GM10248 (cell line): Measurements from ENCODE around the gene CHAF1B.

ENCODE experiments used
- CTCF ChIA-PET: fragments of 300-600 bp; sonication (Branson Sonifier 250); formaldehyde crosslinking; extraction: SDS; loops from one replicate; lab custom pipeline; 2021; ENCODE audit warnings: antibody characterized with exemption; lab: Yijun Ruan, JAX
- POLR2A ChIA-PET: fragments of 350-650 bp; sonication (Branson Sonifier 250); formaldehyde crosslinking; extraction: SDS; loops from one replicate; lab custom pipeline; 2020; ENCODE audit warnings: antibody characterized with exemption; lab: Yijun Ruan, JAX
- DNase-seq: peaks from one replicate; pipeline ENCODE4 v3.0.0; 2012; ENCODE audit errors: extremely low spot score
- TF ChIP-seq, protein P1 (sequence below): IDR thresholded peaks from 2 replicates; pipeline ENCODE4 v1.5.1; 2012; ENCODE audit warnings: mild to moderate bottlenecking, low read depth; ENCODE audit errors: extremely low read depth, missing control alignments, control extremely low read depth

The CHAF1B gene

DNA sequence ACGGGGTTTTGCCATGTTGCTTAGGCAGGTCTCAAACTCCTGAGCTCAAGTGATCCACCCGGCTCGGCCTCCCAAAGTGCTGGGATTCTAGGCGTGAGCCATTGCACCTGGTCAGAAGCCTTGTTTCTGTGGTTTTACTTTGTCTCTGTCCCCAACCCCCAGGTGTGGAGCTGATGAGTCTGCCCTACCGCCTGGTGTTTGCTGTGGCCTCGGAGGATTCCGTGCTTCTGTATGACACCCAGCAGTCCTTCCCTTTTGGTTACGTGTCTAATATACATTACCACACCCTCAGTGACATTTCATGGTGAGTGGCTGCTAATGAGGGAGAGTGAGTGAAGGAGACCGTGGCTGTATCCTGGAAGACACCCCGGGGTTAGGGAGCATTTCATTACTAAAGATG is 26.1 kb downstream of the CHAF1B start:
- ChIA-PET POLR2A (no interaction called here), CTCF (interaction anchor here (0.8 to 1.6 kb wide), 3 partner anchors 8 to 12 kb away, joined by 3 read pairs; no protein-coding TSS in a partner anchor)
- DNase-seq = no peak
- TF ChIP-seq, protein P1, sequence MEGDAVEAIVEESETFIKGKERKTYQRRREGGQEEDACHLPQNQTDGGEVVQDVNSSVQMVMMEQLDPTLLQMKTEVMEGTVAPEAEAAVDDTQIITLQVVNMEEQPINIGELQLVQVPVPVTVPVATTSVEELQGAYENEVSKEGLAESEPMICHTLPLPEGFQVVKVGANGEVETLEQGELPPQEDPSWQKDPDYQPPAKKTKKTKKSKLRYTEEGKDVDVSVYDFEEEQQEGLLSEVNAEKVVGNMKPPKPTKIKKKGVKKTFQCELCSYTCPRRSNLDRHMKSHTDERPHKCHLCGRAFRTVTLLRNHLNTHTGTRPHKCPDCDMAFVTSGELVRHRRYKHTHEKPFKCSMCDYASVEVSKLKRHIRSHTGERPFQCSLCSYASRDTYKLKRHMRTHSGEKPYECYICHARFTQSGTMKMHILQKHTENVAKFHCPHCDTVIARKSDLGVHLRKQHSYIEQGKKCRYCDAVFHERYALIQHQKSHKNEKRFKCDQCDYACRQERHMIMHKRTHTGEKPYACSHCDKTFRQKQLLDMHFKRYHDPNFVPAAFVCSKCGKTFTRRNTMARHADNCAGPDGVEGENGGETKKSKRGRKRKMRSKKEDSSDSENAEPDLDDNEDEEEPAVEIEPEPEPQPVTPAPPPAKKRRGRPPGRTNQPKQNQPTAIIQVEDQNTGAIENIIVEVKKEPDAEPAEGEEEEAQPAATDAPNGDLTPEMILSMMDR = no peak

DNA sequence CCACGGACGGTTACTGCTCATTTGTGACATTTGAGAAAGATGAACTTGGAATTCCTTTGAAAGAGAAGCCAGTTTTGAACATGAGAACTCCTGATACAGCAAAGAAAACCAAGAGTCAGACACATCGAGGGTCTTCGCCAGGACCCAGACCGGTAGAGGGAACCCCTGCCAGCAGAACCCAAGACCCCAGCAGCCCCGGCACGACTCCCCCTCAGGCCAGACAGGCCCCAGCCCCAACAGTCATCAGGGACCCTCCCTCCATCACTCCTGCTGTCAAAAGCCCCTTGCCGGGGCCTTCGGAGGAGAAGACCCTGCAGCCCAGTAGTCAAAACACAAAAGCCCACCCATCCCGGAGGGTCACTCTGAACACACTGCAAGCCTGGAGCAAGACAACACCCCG is 27.7 kb downstream of the CHAF1B start:
- POLR2A ChIA-PET = no interaction called here
- no peak for DNase-seq
- TF ChIP-seq, protein P1 = no peak
- CTCF ChIA-PET = no interaction called here

DNA sequence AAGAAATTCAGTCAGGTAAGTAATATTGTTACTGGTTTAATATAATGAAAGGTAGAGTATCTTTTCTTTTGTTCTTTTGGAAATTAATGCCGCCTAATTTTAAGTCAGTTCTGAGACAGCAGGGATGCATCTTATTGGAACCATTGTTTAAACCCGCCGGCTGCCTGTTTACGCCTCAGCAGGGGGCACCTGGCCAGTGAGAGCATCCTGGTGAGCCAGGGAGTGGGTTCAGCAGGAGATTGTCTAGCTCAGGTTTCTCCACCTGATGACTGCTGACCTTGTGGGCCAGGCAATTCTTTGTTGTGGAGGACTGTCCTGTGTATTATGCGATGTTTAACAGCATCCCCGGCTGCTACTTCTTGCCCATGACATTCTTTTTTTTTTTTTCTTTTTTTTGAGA is 30.2 kb downstream of the CHAF1B start:
- TF ChIP-seq, protein P1 = no peak
- ChIA-PET CTCF (interaction anchor here (1.0 to 1.4 kb wide), 2 partner anchors 10 to 512 kb away, joined by 3 to 4 read pairs; no protein-coding TSS in a partner anchor), POLR2A (no interaction called here)
- no peak for DNase-seq

DNA sequence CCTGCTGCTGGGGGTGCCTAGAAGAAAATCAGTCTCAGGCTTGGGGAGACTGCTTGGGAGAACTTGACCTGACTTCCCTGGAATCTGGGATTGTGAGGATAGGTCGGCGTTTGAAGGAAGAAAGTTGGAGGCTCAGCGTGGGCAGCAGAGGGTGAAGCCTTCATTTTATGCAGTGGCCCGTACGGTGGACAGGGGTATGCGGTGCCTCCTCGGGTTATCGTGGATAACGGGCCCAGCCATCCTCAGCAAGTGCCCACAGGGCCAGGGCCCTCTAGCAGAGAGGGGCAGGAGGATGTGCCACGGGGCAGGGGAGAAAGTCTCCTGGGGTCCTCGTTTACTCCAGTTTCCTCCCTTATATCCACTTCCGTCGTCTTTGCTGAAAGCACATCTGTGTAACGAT is 34.0 kb downstream of the CHAF1B start:
- no peak for DNase-seq
- CTCF ChIA-PET = interaction anchor here (0.7 to 2.2 kb wide), 12 partner anchors 9 to 509 kb away, joined by 3 to 12 read pairs (median 3); no protein-coding TSS in a partner anchor
- POLR2A ChIA-PET = no interaction called here
- TF ChIP-seq, protein P1 = no peak

DNA sequence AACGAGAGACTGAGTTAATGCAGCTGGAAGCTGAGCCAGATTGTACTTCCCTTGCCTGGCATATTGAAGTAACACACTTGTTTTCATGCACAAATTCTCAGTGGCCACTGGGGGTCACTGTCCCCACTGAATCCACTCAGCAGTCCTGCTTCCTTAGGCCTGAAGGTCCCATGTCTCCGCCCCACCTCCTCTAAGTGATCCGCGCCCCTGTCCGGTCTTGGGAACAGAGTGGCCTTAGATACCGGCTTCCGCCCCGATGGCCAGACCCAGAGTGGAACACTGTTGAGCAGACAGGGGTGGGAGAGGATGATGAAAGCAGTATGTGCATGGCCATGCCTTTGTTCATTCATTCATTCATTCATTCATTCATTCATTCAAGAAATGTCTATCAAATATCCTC is 34.8 kb downstream of the CHAF1B start:
- POLR2A ChIA-PET = no interaction called here
- TF ChIP-seq, protein P1 = peak; percentile 73

DNA sequence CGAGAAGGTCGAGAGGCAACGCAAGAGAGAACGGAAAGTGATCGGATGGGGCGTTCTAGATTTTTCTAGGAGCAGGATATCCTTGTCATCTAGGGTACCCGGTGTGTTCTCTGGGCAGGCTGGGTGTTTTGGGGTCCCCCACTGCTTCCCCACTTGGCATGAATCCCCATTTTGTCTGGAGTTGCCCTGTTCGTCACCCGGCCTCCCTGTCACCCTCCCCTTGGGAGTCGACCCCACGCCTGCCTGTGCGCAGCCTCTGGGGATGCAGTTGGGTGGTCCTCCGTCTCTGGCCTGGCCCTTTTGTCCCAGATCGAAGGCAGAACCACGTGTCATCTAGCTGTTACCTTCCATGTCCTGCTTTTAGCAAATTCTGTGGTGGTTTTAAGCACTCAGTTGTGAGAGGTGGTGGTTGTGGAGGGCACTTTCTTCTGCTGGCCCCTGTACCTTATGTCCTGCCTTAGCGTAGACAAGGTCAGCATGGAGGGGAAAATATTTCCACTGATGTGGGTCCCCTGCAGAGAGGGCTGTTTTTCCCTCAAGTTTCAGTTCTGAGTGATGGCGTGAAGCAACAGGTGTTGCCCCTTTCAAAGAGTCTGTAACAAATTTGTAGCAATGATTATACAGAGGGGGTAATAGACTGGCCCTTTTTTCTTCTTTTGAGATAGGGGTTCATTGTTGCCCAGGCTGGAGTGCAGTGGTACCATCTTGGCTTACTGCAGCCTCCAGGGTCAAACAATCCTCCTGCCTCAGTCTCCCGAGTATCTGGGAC is 35.6 kb downstream of the CHAF1B start:
- DNase-seq = no peak
- ChIA-PET POLR2A (no interaction called here), CTCF (interaction anchor here (0.9 to 1.7 kb wide), 3 partner anchors 30 to 507 kb away, joined by 3 to 5 read pairs (median 3); no protein-coding TSS in a partner anchor)
- TF ChIP-seq, protein P1 = no peak

More for the DNA sequence above, 34.8 kb downstream of the CHAF1B start:
- DNase-seq = peak; percentile 86
- CTCF ChIA-PET = interaction anchor here (0.7 to 1.7 kb wide), 12 partner anchors 9 to 508 kb away, joined by 3 to 12 read pairs (median 3); no protein-coding TSS in a partner anchor
